HG03066 (cell line): ENCODE measurements around the gene MZF1.
"Not testable (repeated sequence)": the region's sequence is repeated elsewhere in the genome, so short reads cannot be mapped to it uniquely, and the experiment has no call there.

Experiments used
- ATAC-seq: cut with Tn5 transposase; IDR thresholded peaks from one replicate; pipeline ENCODE4 v1.9.1; 2021; ENCODE audit warnings: low read depth; ENCODE audit not compliant: unreplicated experiment

Gene MZF1

DNA sequence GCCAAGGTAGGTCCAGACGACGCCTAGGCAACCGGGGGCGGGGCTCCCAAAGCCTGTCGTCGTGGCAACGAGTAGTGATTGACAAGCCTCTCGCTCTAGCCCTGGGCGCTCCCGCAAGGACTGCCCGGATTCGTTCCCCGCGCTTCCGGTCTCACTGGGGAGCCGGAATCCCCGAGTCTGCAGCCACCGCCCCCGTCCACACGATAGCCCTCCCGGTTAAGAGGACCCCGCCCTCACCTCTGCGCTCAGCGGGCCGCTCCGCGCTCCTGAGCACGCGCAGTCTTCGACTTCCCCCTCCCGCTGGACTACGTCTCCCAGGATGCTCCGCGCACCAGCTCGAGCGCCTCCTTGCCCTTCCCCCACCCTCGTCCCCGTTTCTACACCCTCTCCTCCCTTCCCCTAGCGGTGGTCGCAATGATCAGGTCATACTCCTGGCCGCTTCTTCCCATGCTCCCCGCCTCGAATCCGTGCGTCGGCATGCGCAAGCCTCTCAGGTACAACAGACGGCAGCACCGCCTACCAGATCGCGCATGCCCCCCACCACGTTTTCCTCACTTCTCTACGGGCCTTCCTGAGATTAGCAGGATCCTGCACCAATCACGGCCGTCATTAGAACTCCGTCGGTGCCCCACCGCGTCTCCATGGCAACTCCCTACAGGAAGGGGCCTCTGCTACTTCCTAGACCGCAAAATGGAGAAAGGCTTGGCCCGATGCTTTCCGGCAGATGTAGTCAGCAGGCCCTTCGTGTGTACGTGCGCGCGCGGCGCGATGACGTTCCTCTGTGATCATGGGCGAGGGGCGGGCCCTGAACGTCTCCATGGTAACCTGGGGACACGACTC is at the start of gene MZF1:
Gene MZF1 (minus strand): TSS at position 518 of the 840 bp plus-strand sequence. CDS start 1,946 bp downstream, outside the sequence.
- ATAC-seq, result peak; percentile 54

DNA sequence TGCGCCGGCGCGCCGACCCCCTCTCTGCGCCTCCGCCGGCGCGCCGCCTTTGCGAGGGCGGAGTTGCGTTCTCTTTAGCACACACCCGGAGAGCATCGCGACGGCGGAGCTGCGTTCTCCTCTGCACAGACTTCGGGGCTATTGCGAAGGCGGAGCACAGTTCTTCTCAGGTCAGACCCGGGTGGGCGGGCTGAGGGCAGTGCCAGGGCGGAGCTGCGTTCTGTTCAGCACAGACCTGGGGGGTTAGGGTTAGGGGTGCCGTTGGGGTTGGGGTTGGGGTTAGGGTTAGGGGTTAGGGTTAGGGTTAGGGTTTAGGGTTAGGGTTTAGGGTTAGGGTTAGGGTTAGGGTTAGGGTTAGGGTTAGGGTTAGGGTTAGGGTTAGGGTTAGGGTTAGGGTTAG is 34.1 kb upstream of the MZF1 start:
- not testable (repeated sequence) for ATAC-seq

DNA sequence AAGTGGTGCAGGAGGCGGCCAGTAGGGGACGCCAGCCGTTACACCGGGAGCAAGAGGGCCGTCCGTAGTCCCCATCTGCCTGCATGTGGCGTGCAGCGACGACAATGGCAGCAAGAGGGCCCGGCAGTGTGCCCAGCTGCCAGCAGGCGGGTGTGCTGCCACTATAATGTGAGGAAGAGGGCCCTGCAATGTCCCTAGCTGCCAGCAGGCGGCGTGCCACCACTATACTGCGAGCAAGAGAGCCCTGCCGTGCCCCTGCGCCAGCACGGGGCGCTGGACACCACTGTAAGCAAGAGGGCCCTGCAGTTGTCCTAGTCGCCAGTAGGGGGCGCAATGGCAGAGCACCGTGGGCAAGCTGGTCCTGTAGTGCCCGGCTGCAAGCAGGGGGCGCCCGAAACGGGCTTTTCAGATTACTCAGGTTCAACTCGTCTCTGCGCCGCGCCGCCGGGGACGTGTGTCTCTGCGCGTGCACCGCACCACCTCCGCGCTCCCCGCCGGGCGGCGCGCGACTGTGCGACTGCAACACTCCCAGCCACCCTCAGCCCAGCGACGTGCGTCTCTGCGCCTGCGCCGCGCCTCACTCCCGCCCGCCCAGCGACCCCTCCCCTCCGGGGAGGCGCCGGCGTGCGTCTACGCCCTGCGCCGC is 33.2 kb upstream of the MZF1 start:
- ATAC-seq, result not testable (repeated sequence)

DNA sequence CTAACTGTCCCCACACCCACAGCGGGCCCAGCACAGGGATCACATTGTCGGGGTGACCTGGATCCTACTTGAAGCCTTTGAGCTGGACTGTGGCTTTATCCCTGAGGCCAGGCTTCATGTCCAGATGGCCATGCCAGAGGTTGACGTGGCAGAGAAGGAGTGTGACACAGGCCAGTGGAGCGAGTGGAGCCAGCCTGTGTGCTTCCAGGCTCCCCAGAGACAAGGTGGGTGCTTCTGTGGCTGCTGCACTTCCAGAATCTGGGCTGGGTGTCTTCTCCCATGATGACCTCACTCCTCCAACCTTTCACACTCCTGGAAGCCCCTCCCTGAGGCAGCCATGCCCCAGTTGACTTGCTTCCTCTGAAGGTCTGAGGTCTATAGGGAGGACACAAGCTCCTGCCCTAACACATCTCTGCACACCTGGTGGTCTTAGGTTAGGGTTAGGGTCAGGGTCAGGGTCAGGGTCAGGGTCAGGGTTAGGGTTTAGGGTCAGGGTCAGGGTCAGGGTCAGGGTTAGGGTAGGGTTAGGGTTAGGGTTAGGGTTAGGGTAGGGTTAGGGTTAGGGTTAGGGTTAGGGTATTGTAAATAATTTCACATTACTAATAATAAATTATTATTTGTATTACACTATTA is 13.1 kb upstream of the MZF1 start:
- ATAC-seq, result no peak

DNA sequence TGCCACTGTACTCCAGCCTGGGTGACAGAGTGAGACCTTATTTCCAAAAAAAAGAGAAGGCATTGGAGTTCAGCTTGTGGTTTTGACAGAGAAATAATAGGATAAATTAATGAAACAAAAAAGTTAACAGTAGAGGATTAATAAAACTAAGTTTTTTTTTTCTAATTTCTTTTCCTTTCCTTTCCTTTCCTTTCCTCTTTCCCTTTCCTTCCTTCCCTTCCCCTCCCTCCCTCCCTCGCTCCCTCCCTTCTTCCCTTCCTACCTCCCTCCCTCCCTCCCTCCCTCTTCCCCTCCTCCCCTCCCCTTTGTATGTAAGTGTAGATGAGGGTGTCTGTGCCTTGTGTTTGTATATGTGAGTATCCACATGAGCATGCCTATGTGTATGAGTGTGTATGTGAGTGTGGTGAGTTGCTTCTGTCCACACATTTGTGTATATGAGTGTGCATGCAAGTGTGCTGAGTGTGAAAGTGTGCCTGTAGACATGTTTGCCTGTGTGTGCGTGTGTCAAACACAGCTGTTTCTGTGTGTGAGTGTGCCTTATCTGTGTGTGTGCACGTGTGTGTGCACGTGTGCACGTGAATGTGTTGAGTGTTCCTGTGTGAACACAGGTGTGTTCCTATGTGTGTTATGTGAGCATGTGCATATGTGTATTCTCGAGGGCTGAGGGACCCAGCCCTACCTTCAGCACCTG is 12.5 kb upstream of the MZF1 start:
- no peak for ATAC-seq

DNA sequence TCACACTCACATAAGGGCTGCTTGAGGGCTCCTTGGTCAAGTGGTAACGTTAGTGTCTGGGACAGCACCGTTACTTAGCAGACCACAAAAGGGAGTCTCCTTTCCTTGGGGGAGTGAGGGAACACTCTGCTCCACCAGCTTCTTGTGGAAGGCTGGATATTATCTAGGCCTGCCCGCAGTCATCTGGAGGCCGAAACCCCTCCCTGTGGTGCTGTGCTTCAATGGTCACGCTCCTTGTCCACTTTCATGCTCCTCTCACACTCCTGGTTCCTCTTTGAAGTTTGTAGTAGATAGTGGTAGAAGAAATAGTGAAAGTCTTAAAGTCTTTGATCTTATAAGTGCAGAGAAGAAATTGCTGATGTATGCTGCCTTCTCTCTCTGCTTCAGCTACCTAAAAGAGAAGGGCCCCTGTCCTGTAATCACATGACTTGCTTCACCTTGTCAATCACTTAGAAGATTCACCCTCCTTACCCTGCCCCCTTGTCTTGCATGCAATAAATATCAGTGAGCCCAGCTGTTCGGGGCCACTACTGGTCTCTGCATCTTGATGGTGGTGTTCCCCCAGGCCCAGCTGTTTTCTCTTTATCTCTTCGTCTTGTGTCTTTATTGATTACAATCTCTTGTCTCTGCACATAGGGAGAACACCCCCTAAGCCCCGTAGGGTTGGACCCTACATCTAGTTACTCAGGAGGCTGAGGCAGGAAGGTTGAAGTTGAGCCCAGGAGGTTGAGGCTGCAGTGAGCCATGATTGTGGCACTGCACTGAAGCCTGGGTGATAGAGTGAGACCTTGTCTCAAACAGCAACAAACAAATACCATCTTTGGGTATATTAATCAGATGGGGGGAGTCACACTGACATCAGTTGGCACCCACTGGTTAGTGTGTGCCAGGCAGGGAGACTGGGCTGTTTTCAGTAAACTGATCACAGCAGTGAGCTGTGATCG is 11.6 kb upstream of the MZF1 start:
- no peak for ATAC-seq

DNA sequence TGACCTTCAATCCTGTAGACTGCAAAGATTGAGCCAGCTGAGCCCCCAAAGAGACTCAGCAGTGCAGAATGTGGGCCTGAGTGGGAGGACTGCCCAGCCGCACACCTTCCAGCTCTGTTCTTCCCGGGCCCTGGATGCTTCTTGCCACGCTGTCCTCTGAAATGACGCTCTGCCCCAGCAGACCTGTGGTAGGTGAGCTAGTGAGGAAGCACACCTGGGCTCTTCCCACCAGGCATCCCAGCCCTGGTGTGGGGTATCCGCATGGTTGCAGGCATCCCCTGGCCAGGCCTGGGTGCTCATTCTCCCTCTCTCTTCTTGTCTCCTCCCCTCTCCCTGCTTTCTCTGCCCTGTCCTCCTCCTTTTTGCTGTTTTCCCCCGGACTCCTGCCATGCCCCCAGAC is 9.8 kb upstream of the MZF1 start:
- ATAC-seq, result no peak

DNA sequence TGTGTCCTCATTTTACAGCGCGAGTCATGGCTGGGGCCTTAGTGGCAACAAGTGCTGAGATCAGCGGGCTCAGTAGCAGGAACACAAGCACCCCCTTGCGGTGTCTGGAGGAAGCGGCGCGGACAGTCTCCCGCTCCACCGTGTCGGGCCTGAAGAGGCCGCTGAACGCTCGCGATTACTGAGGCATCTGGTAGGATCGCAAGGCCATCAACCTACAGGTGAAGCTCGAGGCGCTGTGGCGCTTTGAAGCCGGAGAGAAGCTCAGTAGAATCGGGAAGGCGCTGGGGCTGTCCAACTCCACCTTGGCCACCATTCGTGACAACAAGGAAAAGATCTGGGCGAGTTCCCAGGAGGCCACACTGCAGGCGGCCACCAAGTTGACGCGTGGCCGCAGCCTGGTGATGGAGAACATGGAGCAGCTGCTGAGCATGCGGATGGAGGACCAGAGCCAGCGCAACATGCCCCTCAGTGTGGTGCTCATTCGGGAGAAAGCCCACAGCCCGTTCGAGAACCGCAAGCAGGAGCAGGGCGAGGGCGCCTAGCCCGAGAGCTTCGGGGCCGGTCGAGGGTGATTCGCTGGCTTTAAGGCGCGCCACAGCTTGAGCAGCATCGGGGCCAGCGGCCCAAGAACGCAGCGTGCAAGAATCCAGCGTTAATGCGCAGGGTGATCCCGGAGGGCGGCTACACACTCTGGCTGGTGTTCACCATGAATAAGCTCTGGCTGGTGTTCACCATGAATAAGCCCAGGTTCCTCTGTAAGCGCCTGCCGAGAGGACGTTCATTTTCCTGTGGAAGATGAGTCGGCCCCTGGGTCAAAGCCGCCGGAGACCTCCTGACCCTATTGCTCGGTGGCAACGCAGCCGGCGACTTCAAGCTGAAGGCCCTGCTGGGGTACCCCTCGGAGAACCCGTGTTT is 8.3 kb upstream of the MZF1 start:
- no peak for ATAC-seq

DNA sequence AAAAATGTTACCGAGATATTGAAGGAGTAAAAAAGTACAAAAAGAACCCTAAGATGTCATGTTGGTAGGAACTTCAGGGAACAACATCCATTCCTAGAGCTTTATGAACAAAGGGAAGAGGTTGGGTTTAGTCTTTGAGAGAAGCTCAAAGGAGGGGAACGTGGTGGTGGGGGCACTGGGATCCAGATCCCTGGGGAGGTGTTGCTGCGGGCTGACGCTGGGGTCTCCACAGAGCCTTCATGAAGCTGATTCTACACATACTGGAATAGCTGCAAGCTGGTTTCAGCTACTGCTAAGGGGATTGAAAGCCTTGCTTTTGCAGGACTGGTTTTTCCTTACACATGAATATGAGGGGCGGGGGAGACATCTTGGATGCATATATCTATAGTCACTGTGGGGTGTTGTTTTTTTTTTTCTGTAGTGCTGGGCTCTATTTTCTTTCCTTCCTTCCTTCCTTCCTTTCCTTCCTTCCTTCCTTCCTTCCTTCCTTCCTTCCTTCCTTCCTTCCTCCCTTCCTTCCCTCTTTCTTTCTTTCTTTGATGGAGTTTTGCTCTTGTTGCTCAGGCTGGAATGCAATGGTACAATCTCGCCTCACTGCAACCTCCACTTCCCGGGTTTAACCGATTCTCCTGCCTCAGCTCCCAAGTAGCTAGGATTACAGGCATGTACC is 6.5 kb upstream of the MZF1 start:
- no peak for ATAC-seq

DNA sequence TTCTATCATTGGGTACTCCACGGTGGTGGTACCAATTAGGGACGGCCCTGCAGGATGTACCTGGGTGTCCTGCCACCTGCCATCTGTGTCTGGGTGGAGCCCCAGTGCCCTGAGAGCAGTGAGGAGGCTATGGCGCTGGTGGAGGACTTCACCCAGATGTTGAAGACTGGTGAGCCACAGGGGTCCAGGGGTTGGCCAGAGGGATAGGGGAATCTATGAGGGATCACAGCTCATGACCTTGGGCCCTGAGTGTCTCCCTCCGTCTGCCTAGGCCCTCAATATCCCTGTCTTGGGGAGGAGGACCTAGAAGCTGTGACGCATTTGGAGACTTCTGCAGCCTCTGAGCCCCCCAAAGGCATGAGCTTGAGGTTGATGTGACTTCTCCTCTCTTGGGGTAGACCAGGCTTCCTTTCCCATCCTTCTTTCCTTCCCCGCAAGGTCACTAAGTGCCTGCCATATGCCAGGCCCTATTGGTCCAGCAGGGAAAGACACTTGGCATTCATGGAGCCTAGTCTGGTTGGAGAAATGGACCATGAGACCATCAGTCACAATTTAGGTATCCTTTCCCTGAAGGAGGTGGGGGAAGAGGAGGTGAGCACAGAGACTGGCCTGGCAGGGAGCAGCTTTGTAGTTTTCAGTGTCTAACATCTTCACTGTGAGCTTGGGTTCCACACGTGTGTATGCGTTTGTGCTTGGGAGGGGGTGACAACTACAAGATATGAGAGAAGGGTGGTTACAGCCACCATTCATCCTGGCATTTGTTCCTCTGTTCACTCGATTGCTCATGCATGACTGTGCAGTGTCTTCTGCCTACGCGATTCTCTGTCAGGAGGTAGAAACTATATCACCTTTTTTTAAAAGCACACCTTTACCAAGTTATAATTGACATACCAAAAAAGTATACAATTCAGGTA is 5.1 kb upstream of the MZF1 start:
- no peak for ATAC-seq

DNA sequence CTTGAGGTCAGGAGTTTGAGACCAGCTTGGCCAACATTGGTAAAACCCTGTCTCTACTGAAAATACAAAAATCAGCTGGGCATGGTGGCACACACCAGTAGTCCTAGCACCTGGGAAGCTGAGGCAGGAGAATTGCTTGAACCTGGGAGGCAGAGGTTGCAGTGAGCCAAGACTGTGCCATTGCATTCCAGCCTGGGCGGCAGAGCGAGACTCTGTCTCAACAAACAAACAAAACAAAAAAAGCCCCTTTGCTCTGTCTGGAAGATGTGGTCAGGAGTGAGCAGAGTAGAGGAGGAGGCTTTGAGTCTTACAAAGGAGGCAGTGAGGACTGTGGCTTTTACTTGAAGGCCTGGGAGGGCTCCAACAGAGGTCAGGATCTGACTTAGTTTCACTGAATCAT is 4.4 kb upstream of the MZF1 start:
- not testable (repeated sequence) for ATAC-seq

DNA sequence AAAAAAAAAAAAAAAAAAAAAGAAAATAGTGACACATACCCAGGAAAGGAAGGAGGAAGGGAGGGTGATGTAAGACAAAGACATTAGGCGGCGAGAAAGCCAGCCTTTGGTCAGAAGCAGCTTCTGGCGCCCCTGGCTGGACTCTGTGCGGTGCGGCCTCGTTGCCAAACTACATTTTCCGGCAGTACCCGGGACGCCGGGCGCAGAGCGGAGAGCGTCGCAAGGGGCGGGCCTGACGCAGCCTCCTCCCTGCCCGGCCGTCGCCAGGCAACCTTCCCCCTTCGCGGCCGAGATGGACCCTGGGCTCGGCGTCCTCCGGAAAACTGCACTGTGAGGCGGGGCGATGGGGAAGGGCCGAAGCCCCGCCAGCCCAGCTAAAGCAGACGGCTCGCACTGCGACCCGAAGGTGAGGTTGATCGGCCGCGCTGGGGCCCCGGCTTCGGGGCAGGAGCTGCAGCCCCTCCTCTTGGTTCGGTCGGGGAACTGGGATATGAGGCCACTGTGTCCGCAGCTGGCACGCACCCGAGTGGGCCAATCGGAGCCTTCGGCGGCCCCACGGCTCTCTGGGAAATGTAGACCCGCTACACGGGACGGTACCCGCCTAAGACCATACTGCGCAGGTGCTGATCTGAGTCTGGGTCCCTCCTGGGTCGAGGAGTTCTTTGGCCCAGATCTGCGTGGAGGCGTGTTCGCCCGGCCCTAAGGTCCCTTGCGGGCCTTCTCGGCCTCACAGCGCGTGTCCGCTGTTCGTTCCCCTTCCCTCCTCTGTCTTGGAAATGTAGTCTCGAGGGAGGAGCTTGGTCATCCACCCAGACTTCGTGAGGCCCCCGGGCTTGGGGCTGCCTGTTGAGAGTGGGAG is 2.3 kb upstream of the MZF1 start:
- ATAC-seq, result peak; percentile 35

DNA sequence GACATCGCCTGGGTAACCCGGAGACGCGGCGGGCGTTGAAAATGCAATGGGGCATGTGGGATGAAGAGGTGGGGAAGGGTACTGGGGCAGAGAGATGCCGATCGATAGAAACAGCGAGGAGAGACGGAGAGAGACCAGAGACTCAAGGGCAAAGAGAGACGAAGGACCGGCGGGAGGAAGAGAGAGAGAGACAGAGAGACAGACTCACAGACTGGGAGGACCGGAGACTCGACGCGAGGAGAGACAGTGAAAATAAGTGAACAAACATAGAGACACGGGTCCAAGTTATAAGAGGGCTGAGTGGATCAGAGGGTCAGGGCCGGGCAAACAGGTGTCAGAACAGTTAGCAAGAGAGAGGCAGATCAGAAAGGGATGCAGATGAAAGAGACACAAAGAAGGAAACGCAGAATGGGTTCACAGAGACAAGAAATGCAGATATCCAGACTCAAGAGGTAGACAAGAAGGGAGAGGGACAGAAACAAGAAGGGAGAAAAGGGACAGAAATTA is 576 bp upstream of the MZF1 start:
- no peak for ATAC-seq

DNA sequence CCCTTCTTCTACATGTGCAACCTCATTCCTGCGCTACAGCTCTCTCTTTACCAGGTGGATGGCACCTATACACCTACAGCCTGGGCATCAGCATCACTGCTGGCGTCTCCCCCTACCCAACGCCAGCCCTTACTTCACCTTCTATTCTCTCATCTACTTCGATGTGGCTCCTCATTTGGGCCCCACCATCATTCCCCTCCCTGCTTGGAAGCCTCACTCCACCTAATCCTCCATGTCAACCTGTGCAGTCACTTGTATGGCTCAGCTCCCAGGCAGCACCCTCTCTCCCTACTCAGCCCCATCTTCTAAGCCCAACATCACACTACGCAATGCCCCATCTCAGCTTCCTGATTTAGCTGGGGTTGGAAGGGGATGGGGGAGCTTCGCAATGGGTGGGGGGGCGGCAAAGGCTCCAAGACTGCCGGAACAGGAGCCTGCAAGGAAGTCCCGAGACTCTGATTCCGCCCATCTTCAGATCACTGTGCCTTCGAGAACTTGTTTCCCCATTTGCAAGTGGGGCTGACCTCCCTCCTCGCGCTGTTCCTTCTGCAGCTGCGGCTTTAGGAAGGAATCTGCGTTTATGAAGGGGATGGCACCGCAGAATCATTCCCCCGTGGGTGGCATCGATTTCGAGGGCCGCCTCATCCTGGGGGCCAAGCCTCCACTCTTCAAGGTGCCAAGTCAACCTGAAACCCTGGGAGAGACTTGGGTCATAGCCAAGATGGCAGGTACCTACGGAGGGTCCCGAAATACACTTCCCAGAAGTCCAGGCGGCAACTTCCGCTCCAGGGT is 913 bp downstream of the MZF1 start:
- no peak for ATAC-seq

DNA sequence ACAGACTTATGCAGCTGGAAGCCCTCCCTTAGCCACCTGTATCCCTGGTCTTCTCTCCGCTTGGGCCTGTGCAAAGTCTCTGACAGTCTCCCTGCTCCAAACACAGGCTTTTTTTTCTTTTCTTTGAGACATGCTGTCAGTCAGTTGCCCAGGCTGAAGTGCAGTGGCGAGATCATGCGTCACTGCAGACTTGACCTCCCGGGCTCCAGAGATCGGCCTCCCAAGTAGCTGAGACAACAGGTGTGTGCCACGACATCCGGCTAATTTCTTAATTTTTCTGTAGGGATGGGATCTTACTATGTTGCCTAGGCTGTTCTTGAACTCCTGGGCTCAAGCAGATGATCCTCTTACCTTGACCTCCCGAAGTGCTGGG is 1.6 kb downstream of the MZF1 start:
- ATAC-seq, result no peak
